ENCODE measurements around the gene BATF3. TPM values are rescaled to one million over a fixed set of nuclear protein-coding genes. Genes with fewer than 3 reads are reported as not detected.

Gene BATF3
- total RNA-seq, 2 donors from 2014 or later = 3.4 TPM; not detected in 1

- intact Hi-C loops (cut with DNase I) = no loop called here
- Histone ChIP-seq H3K4me3 (no peak overlapping the region), H3K9me3 (no peaks in the 10 kb centered on the region), H3K36me3 (replicated peaks in 1 of 2; ENCODE audit: insufficient read depth in 1 of 2, low read depth in 2 of 2) (no peaks in the 10 kb centered on the region), H3K27ac (no peak overlapping the region), H3K27me3 (no peaks in the 10 kb centered on the region), H3K4me1 (no peaks in the 10 kb centered on the region)
- no peak for DNase-seq
- 58 to 72% methylated on average over 4 of the region's 4 CpGs for WGBS, 2 donors
- no peak for ATAC-seq
- TF ChIP-seq POLR2A (IDR thresholded peaks at IDR 0.05) (no peak), CTCF (IDR thresholded peaks at IDR 0.05) (no peak)
Observed at GRCh38 chr1:212677136-212677535, 22.5 kb downstream of the BATF3 start.

- Histone ChIP-seq H3K9me3 (no peaks in the 10 kb centered on the region), H3K27me3 (no peaks in the 10 kb centered on the region), H3K27ac (no peak overlapping the region), H3K36me3 (replicated peaks in 1 of 2; ENCODE audit: insufficient read depth in 1 of 2, low read depth in 2 of 2) (no peaks in the 10 kb centered on the region), H3K4me3 (no peak overlapping the region), H3K4me1 (no peaks in the 10 kb centered on the region)
- DNase-seq (no peak), ATAC-seq (no peak)
- WGBS, 2 donors = 72 to 85% methylated on average over 3 of the region's 3 CpGs
- intact Hi-C loops (cut with DNase I) = no loop called here
- no peak for TF ChIP-seq POLR2A (IDR thresholded peaks at IDR 0.05)
- no peak for TF ChIP-seq CTCF (IDR thresholded peaks at IDR 0.05)
Observed at GRCh38 chr1:212675675-212676074, 24.0 kb downstream of the BATF3 start.

GRCh38 chr1:212674872-212675271, 24.8 kb downstream of the BATF3 start:
- DNase-seq = no peak
- Histone ChIP-seq H3K4me1 (no peaks in the 10 kb centered on the region), H3K27ac (no peak overlapping the region), H3K36me3 (replicated peaks in 1 of 2; ENCODE audit: insufficient read depth in 1 of 2, low read depth in 2 of 2) (no peaks in the 10 kb centered on the region), H3K4me3 (no peak overlapping the region), H3K9me3 (no peaks in the 10 kb centered on the region), H3K27me3 (no peaks in the 10 kb centered on the region)
- ATAC-seq = no peak
- 90 to 95% methylated on average over 3 of the region's 3 CpGs for WGBS, 2 donors
- intact Hi-C loops (cut with DNase I) = no loop called here
- TF ChIP-seq POLR2A (IDR thresholded peaks at IDR 0.05) (no peak), CTCF (IDR thresholded peaks at IDR 0.05) (no peak)

GRCh38 chr1:212671342-212672031, 28.2 kb downstream of the BATF3 start:
- 36 to 54% methylated on average over 11 to 12 of the region's 12 CpGs for WGBS, 2 donors
- H3K27me3 ChIP-seq = no peaks in the 10 kb centered on the region
- no peak for TF ChIP-seq CTCF (IDR thresholded peaks at IDR 0.05)
- TF ChIP-seq POLR2A (IDR thresholded peaks at IDR 0.05) = no peak
- H3K27ac ChIP-seq = no peak overlapping the region
- DNase-seq (peak in 1 of 4 donors; percentile 66), ATAC-seq (no peak)
- H3K9me3 ChIP-seq = no peaks in the 10 kb centered on the region
- no peaks in the 10 kb centered on the region for H3K4me1 ChIP-seq
- intact Hi-C loops (cut with DNase I) = no loop called here
- H3K4me3 ChIP-seq = no peak overlapping the region
- no peaks in the 10 kb centered on the region for H3K36me3 ChIP-seq (replicated peaks in 1 of 2; ENCODE audit: insufficient read depth in 1 of 2, low read depth in 2 of 2)

- TF ChIP-seq CTCF (IDR thresholded peaks at IDR 0.05) (no peak), POLR2A (IDR thresholded peaks at IDR 0.05) (no peak)
- DNase-seq (no peak), ATAC-seq (no peak)
- intact Hi-C loops (cut with DNase I) = no loop called here
- Histone ChIP-seq H3K4me3 (no peak overlapping the region), H3K4me1 (no peaks in the 10 kb centered on the region), H3K27me3 (no peaks in the 10 kb centered on the region), H3K27ac (no peak overlapping the region), H3K36me3 (replicated peaks in 1 of 2; ENCODE audit: insufficient read depth in 1 of 2, low read depth in 2 of 2) (no peaks in the 10 kb centered on the region), H3K9me3 (no peaks in the 10 kb centered on the region)
Observed at GRCh38 chr1:212670882-212671281, 28.8 kb downstream of the BATF3 start.
